ENCODE results near the gene INTS2.
A peak's percentile ranks its signal among the peaks of the same experiment; 100 is the strongest.
"Not testable (repeated sequence)": the region's sequence is repeated elsewhere in the genome, so short reads cannot be mapped to it uniquely, and the experiment has no call there.

INTS2 gene, protein sequence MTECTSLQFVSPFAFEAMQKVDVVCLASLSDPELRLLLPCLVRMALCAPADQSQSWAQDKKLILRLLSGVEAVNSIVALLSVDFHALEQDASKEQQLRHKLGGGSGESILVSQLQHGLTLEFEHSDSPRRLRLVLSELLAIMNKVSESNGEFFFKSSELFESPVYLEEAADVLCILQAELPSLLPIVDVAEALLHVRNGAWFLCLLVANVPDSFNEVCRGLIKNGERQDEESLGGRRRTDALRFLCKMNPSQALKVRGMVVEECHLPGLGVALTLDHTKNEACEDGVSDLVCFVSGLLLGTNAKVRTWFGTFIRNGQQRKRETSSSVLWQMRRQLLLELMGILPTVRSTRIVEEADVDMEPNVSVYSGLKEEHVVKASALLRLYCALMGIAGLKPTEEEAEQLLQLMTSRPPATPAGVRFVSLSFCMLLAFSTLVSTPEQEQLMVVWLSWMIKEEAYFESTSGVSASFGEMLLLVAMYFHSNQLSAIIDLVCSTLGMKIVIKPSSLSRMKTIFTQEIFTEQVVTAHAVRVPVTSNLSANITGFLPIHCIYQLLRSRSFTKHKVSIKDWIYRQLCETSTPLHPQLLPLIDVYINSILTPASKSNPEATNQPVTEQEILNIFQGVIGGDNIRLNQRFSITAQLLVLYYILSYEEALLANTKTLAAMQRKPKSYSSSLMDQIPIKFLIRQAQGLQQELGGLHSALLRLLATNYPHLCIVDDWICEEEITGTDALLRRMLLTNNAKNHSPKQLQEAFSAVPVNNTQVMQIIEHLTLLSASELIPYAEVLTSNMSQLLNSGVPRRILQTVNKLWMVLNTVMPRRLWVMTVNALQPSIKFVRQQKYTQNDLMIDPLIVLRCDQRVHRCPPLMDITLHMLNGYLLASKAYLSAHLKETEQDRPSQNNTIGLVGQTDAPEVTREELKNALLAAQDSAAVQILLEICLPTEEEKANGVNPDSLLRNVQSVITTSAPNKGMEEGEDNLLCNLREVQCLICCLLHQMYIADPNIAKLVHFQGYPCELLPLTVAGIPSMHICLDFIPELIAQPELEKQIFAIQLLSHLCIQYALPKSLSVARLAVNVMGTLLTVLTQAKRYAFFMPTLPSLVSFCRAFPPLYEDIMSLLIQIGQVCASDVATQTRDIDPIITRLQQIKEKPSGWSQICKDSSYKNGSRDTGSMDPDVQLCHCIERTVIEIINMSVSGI

DNA sequence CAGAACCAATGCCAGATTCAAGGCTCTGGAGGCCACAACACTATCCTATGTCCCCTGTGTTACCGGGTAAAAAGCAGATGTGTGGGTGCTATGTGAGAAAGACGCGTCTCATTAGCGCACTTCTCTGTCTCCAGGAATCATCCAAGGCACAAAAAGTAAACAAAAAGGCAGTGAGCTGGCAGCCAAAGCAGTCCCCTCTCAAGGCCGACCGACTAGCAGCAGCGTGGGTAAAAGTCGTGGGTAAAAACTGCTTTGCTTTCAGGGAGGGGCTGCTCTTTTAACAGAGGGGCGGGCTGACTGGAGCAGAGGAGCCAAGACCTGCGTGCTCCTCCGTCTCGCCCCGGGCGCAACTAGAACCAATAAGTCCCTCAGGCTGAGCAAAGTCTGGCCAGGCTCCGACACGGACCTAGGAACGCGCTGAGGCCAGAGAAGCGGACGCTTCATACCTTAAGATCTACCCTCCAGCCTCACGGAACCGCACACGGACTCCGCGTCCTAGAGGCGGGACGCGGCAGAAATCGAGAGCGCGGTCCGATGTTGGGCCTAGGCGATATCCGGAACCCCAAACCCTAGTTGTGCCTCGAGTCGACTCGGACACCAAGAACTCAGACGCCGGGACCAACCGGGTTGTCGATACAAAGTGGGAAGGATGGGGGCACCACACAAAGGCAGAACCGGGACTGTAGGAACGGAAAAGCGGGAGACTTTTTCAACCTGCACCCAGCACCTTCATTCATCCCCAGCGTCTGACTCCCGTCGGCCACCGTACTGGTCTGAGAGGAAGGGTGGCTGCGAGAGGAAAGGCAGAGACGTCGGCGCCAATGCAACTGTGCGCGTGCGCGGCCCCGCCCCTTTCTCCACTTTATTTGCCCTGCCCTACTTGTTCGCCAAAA, at the start of gene INTS2:
TSS of gene INTS2 (minus strand) at position 775 of the 893 bp plus-strand sequence. CDS start 1,338 bp downstream, outside the sequence.
- peak; percentile 93 for DNase-seq (ENCODE audit: low read depth)

- DNase-seq (ENCODE audit: low read depth): no peak
These were observed 46.3 kb upstream of the INTS2 start for GRCh38 chr17:61974115-61974514.

DNA sequence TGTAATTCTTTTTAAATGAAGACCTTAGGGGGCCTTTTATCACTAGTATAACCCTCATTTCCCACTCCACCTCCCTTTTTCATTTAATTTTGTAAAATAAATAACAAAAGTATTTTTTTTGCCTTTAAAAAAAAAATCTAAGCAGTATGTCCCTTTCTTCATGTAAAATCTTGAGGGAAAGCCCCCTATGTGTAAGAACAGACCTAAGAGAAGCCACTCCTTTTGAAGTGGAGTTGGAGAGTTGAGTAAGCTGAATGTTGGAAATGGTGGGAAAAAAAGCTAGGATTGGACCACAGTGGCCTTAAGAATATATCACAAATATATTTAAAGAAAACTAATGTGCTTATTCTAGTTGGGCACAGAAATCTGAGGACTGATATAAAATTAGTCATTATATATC, 44.5 kb upstream of the INTS2 start:
- no peak for DNase-seq (ENCODE audit: low read depth)

DNA sequence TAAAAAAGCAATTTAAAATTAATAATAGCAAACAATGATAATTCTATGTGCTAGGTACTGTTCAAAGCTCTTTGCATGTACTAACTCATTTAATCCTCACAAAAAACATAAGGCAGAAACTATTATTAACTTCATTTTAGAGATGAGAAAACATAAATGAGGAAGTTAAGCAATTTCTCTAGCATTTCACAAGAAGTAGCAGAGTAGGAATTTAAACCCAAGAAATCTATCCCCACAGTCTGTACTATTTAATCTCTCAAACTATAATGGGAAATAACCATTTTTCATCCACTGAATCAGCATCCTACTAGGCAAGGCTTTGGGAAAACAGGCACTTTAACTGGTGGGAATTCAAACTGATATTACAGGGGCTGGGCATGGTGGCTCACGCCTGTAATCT, 42.2 kb upstream of the INTS2 start:
- DNase-seq (ENCODE audit: low read depth): peak; percentile 71

DNA sequence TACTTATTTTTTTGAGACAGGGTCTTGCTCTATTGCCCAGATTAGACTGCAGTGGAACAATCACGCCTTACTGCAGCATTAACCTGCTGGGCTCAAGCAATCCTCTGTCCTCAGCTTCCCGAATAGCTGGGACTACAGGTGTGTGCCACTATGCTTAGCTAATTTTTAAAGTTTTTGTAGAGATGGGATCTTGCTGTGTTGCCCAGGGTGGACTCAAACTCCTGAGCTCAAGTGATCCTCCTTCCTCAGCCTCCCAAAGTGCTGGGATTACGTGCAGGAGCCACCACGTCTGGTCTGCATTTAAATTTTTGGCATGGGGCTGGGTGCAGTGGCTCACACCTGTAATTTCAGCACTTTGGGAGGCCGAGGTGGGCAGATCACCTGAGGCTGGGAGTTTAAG, 41.0 kb upstream of the INTS2 start:
- no peak for DNase-seq (ENCODE audit: low read depth)

DNA sequence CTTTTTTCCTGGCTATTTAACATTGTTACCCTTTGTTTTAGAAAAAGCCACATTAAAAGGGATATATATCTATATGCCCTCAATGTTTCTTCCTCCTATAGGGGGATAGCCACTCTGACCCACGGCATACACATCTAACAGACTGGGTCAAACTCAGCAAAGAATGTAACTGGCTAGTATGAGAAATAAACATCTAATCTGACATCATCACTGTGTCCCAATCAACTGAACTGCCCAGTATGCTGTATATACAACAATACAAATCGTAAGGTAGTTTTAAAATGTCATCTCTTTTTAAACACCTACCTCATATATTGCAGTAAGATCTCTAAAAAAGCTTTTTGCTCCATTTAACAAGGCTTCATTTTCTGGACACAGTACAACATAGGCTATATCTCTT, 39.9 kb upstream of the INTS2 start:
- DNase-seq (ENCODE audit: low read depth): peak; percentile 34

GRCh38 chr17:61966191-61966590, 38.4 kb upstream of the INTS2 start:
- no peak for DNase-seq (ENCODE audit: low read depth)

DNA sequence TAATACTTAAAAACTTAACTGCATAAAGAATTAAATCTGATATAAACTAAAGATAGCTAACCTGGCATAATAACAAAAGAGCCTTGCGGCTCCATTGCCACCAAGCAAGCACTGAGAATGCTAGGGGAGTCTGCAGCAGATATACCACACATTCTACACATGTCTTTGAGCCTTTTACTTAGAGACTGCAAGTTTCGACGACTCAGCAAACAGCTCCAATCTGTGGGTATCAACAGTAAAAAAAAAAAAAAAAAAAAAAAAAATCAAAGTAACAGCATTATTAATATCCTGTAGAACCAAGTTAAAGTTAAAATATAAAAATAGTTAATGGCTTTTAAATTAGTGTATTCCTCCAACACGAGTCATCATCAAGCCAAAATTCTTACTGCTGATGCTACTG, 27.8 kb upstream of the INTS2 start:
- DNase-seq (ENCODE audit: low read depth): no peak

GRCh38 chr17:61947367-61948078, 19.7 kb upstream of the INTS2 start:
- no peak for DNase-seq (ENCODE audit: low read depth)

DNA sequence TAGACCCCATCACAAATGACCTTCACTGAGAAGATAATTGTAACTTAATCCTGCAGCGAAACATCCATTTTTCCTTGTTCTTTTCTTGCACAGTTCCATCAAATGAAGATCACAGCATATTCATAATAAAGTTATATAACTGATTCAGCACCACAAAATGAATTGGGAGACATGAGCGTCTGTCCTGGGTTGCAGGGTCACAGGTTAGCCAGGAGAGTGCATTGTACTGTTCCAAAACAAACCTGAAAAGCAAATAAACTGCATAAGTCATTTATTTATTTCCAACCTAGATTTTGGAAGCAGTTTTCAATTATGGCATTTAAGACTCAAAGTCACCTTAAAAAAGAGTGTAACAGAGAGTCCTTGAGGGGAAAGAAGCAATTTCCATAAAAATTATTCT, 18.6 kb upstream of the INTS2 start:
- no peak for DNase-seq (ENCODE audit: low read depth)

DNA sequence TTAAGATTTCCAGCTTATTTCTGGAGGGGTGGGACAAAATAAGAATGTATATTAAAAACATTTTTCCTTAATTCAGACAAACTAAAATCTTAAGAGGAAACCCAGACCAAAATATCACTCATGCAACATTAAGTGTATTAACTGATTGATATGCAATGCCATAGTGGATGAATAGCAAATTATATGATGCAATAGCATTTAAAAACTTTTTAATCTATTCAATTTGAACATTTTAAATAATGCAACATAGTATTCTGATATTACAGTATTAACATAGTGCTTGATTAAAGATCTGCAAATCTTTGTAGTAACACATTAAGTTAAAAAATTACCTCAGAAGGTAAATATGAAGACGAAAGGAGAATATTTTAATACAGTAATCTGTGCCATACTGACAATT, 15.3 kb upstream of the INTS2 start:
- DNase-seq (ENCODE audit: low read depth): no peak

DNA sequence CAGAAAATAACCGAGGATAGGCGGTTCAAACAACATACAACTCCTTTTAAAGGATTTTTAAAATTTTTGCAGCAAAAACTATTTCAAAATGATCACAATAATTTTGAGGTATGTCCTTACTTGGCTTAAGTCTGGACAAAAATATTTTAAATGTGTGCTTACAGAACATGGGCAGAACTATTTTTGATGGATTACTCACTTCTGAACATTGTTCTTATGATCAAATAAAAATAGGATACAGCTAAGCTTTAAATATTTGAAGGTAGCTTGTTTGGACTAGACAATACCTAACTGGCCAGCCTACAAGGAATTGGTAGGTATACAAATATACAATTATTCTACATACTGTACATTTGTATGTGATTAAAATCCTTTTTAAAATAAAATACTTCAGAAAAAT, 14.3 kb upstream of the INTS2 start:
- no peak for DNase-seq (ENCODE audit: low read depth)

DNA sequence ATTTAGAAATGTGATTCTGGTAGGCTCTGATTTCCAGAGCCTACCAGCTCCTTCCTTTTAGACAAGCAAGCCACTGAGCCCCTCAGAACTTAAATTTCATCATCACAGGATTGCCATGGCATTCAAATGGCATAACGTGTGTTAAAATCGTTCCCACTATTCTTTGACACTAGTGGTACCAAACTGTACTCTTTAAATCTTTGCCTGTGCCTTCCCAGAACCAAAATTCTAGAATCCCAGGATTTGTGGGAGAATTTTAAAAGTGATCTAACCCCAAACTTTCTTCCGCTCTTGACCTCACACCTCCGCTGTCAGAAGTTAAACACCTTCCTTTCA, 287 bp upstream of the INTS2 start:
- DNase-seq (ENCODE audit: low read depth): no peak

DNA sequence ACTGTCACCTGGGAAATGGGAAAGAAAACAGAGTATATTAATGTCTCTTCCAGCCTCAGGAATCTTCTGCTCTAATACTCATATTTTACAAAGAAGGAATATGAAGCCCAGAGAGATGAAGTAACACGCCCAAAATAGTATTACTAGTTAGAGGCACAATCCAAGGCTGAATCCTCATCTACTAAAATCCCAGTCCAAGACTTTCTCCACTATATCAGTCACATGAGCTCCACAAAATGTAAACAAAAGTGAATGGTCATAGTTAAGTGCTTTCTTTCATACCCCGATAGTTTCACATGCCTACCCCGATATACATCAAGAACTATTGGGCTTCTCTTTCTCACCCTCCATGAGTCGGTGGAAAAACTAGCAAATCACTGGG, 965 bp downstream of the INTS2 start:
- peak; percentile 44 for DNase-seq (ENCODE audit: low read depth)

DNA sequence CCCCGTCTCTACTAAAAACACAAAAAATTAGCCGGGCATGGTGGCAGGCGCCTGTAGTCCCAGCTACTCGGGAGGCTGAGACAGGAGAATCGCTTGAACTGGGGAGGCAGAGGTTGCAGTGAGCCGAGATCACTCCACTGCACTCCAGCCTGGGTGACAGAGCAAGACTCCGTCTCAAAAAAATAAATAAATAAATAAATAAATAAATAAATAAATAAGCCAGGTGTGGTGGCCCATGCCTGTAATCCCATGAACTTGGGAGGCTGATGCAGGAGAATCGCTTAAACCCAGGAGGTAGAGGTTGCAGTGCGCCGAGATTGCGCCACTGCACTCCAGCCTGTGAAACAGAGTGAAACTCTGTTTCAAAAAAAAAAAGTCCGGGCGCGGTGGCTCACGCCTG, 12.6 kb downstream of the INTS2 start:
- DNase-seq (ENCODE audit: low read depth): not testable (repeated sequence)

DNA sequence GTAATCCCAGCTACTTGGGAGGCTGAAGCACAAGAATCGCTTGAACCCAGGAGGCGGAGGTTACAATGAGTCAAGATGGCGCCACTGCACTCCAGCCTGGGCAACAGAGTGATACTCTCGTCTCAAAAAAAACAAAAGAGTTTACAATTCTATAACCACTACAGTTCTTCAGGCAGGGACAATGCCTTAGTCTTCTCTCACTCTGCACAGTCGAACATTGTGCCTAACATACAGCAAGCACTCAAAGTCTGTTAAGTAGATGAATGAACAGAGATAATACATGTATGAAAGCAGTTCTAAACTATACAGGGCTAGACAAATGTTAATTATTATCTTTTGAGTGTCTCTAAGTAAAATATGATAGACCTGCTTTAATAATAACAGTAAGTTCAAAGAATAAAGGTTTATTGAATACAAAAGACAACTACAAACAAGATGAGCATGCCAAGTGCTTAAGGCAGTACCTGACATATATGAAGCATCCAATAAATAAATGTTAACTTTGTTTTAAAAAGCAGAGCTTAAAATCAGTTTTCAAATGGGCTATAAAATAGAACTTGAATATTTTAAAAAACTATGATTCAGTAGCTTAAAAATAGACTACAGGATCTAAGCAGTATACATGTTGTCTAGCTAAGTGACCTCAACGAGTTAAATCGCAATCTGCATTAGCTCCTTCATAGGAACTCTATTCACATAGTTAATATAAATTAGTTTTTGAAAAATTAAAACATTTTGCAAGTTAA, 19.3 kb downstream of the INTS2 start:
- no peak for DNase-seq (ENCODE audit: low read depth)

- DNase-seq (ENCODE audit: low read depth): no peak
These were observed 20.4 kb downstream of the INTS2 start for GRCh38 chr17:61907361-61907760.

GRCh38 chr17:61904094-61904710, 23.6 kb downstream of the INTS2 start:
- no peak for DNase-seq (ENCODE audit: low read depth)

- DNase-seq (ENCODE audit: low read depth): no peak
These were observed 24.5 kb downstream of the INTS2 start for GRCh38 chr17:61903251-61903650.

Measured in amniotic epithelial cell (primary cell).